Loucy (cell line): Measurements from ENCODE around the gene LRTM1.

ENCODE experiments used
- CTCF ChIP-seq: fragments of 200-600 bp; sonication (generic); conservative IDR thresholded peaks from 2 replicates; pipeline ENCODE4 v1.5.1; 2014; ENCODE audit warnings: mild to moderate bottlenecking, antibody characterized with exemption, low read length
- EZH2phosphoT487 ChIP-seq: fragments of 200-600 bp; IDR thresholded peaks from 2 replicates; pipeline ENCODE4 v1.6.1; 2018; ENCODE audit warnings: antibody characterized with exemption, mild to moderate bottlenecking, moderate library complexity, borderline replicate concordance

GRCh38 chr3:54960701-54961100 lies 32.8 kb upstream of the LRTM1 start:
- TF ChIP-seq CTCF: no peak
- no peak for TF ChIP-seq EZH2phosphoT487
